Spleen (tissue), 11 donors: Measurements from ENCODE around the gene SLC24A3. TPM values are rescaled to one million over a fixed set of nuclear protein-coding genes. Genes with fewer than 3 reads are reported as not detected.

Experiments used
- DNase-seq: peaks from one replicate; pipeline ENCODE4 v3.0.0-alpha.2; 2020
- H3K27ac ChIP-seq, 8 donors: fragments of 200-600 bp; sonication (generic) in 7 of 8; 1 replicate in 4 of 8; 2 replicates in 4 of 8; pipeline versions ENCODE4 v1.5.0 to v1.8.0; 2016 to 2021; ENCODE audit warnings: inconsistent platforms in 4 of 8, mild to moderate bottlenecking in 4 of 8, moderate library complexity in 1 of 8
- H3K27me3 ChIP-seq, 7 donors: fragments of 200-600 bp; sonication (generic) in 6 of 7; replicated peaks in 1 of 7; 1 replicate in 4 of 7; 2 replicates in 3 of 7; pipeline versions ENCODE4 v1.5.0 to v1.8.0; 2016 to 2021; ENCODE audit warnings: inconsistent platforms in 3 of 7, mild to moderate bottlenecking in 1 of 7
- H3K36me3 ChIP-seq, 6 donors: fragments of 200-600 bp; sonication (generic) in 5 of 6; 1 replicate in 4 of 6; 2 replicates in 2 of 6; pipeline versions ENCODE4 v1.5.0 to v1.8.0; 2016 to 2021; ENCODE audit warnings: inconsistent platforms in 2 of 6
- H3K4me1 ChIP-seq, 6 donors: fragments of 200-600 bp; sonication (generic) in 5 of 6; 1 replicate in 3 of 6; 2 replicates in 3 of 6; pipeline versions ENCODE4 v1.5.0 to v1.8.0; 2016 to 2021; ENCODE audit warnings: inconsistent platforms in 3 of 6
- H3K4me3 ChIP-seq, 8 donors: fragments of 200-600 bp; sonication (generic) in 7 of 8; 1 replicate in 4 of 8; 2 replicates in 4 of 8; pipeline versions ENCODE4 v1.5.0 to v1.8.0; 2016 to 2021; ENCODE audit warnings: inconsistent platforms in 4 of 8, mild to moderate bottlenecking in 4 of 8, moderate library complexity in 2 of 8
- H3K9me3 ChIP-seq, 8 donors: fragments of 200-600 bp; sonication (generic) in 7 of 8; 1 replicate in 4 of 8; 2 replicates in 4 of 8; pipeline versions ENCODE4 v1.5.0 to v1.8.0; 2016 to 2021; ENCODE audit warnings: inconsistent platforms in 4 of 8
- POLR2A ChIP-seq, 3 donors: fragments of 450-650 bp; IDR thresholded peaks; one replicate each; pipeline ENCODE4 v1.5.1; 2017; ENCODE audit warnings: antibody characterized with exemption in 3 of 3, mild to moderate bottlenecking in 1 of 3
- POLR2AphosphoS5 ChIP-seq, 3 donors: sonication (generic); formaldehyde crosslinking; IDR thresholded peaks; one replicate each; pipeline ENCODE4 v1.5.1; 2017; ENCODE audit warnings: antibody characterized with exemption in 3 of 3
- WGBS, 5 donors: extraction: QIAGEN DNeasy Blood & Tissue Kit in 3 of 5; methylation state at CpG; one replicate each; pipeline versions ENCODE4 v1.1.5 to v1.1.7; 2013 to 2018; 5-methylcytosine and 5-hydroxymethylcytosine counted together
- intact Hi-C: fragments of 100-400 bp; cut with DNase I; formaldehyde crosslinking; loops from one replicate; pipeline ENCODE4 v1.15.0; 2023; ENCODE audit warnings: low total_unique reads
- polyA plus RNA-seq, 3 donors: library from polyadenylated mRNA; stranded (reverse); fragments of 200-250 nt; gene quantifications; one replicate each; pipeline ENCODE4 v1.2.1, GENCODE V29; 2013
- total RNA-seq, 7 donors: library from RNA; depleted of rRNA in 3 of 7; stranded (reverse); fragments of >200 nt in 3 of 7; fragmentation: NEBNext Ultra II Directional in 4 of 7; extraction: Animal tissue kit (Norgen Biotek cat#: 25700) in 4 of 7; gene quantifications; one replicate each; pipeline versions ENCODE4 v1.1.0 to v1.2.1, GENCODE V29; 2016 to 2021
- TF ChIP-seq, protein P1 (sequence below), 11 experiments: fragments of 200-600 bp in 7 of 11; fragments of 450-650 bp in 4 of 11; sonication (generic) in 4 of 11; IDR thresholded peaks in 8 of 11; conservative IDR thresholded peaks in 3 of 11; 1 replicate in 7 of 11; 2 replicates in 4 of 11; pipeline versions ENCODE4 v1.4.0 to v1.8.0; 2016 to 2021; ENCODE audit warnings: antibody characterized with exemption in 11 of 11, inconsistent platforms in 4 of 11, mild to moderate bottlenecking in 1 of 11
- donor health status: healthy with polysubstance abuse.
- donor health status: DM: no; HTN: no; CAD: no; lungs with moderate emphysema.
- donor health status: DM: no; HTN: no; CAD: no.
- donor health status: Bipolar disorder and iron deficiency.
- donor health status: healthy.
- donor health status: DM: no; HTN: no; CAD: no.
- donor health status: DM: yes; HTN: yes; CAD: no.

Gene SLC24A3
- total and polyA plus RNA-seq, 10 donors = 0.37 to 3.9 (median 2.6) TPM

DNA sequence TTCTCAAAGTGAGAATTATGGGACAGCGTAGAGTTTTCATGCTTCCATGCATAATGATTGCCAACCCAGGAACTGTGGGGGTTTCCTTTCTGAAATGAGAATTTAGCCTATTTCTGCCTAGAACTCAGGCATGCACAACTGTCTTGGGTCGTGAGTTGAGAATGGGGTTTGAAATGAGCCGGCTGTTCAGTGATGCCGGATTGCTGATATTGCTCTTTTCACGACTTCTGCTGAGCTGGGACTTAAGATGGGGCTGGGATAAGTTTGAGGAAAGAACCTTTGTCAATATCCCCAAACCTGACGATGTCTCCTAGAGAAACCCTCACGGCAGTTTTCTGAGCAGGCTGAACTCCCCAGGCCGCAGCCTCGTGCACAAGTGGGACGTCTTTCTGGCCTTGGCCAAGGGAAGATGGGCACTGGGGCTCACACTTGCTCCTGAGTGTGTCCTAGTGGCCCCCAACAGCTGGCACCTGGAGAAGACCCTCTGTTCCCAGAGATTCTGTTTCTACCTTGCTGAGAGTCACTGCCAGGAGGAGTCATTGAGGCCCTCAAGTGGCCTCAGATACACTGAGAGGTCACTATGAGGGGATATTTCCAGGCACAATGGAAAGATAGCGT, 511.5 kb downstream of the SLC24A3 start:
- Histone ChIP-seq H3K4me3 (no peak overlapping the region), H3K4me1 (peaks cover 0 to 20% (median 4%) of the 10 kb centered on the region in 6 donors), H3K36me3 (no peaks in the 10 kb centered on the region), H3K27ac (no peak overlapping the region), H3K27me3 (no peaks in the 10 kb centered on the region), H3K9me3 (no peaks in the 10 kb centered on the region)
- TF ChIP-seq POLR2A (IDR thresholded peaks at IDR 0.05) (no peak), POLR2AphosphoS5 (IDR thresholded peaks at IDR 0.05) (no peak)
- TF ChIP-seq, protein P1, sequence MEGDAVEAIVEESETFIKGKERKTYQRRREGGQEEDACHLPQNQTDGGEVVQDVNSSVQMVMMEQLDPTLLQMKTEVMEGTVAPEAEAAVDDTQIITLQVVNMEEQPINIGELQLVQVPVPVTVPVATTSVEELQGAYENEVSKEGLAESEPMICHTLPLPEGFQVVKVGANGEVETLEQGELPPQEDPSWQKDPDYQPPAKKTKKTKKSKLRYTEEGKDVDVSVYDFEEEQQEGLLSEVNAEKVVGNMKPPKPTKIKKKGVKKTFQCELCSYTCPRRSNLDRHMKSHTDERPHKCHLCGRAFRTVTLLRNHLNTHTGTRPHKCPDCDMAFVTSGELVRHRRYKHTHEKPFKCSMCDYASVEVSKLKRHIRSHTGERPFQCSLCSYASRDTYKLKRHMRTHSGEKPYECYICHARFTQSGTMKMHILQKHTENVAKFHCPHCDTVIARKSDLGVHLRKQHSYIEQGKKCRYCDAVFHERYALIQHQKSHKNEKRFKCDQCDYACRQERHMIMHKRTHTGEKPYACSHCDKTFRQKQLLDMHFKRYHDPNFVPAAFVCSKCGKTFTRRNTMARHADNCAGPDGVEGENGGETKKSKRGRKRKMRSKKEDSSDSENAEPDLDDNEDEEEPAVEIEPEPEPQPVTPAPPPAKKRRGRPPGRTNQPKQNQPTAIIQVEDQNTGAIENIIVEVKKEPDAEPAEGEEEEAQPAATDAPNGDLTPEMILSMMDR (IDR thresholded peaks at IDR 0.05 in 8 of 11, conservative IDR thresholded peaks at IDR 0.05 in 3 of 11) = no peak
- intact Hi-C loops = no loop called here
- DNase-seq = no peak
- WGBS, 5 donors = 68 to 88% (median 86%) methylated on average over 6 to 11 of the region's 11 CpGs

DNA sequence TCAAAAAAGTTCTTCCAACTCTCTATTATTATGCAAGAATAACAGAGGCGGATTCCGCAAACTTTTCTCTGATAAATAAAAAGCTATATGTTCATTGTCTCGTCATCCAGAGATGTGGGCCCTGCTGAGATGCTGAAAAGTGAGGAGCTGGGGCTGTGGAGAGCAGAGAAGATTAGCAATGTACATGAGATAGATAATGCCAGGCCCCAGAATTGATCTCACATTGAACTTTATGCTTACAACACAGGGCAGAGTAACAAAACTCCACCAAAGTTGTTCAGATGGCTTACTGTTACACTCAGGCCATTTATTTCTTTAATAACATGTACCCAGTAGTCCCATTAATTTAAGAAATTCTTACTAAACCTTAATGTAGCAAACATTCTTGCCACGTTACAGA, 512.9 kb downstream of the SLC24A3 start:
- H3K4me3 ChIP-seq = no peak overlapping the region
- peaks cover 0 to 20% (median 4%) of the 10 kb centered on the region in 6 donors for H3K4me1 ChIP-seq
- no peak for DNase-seq
- no peaks in the 10 kb centered on the region for H3K27me3 ChIP-seq
- intact Hi-C loops = no loop called here
- H3K9me3 ChIP-seq = no peaks in the 10 kb centered on the region
- H3K27ac ChIP-seq = no peak overlapping the region
- no peaks in the 10 kb centered on the region for H3K36me3 ChIP-seq
- TF ChIP-seq, protein P1 (IDR thresholded peaks at IDR 0.05 in 8 of 11, conservative IDR thresholded peaks at IDR 0.05 in 3 of 11) = no peak
- 89 to 98% (median 93%) methylated on average over 4 of the region's 4 CpGs for WGBS, 5 donors

DNA sequence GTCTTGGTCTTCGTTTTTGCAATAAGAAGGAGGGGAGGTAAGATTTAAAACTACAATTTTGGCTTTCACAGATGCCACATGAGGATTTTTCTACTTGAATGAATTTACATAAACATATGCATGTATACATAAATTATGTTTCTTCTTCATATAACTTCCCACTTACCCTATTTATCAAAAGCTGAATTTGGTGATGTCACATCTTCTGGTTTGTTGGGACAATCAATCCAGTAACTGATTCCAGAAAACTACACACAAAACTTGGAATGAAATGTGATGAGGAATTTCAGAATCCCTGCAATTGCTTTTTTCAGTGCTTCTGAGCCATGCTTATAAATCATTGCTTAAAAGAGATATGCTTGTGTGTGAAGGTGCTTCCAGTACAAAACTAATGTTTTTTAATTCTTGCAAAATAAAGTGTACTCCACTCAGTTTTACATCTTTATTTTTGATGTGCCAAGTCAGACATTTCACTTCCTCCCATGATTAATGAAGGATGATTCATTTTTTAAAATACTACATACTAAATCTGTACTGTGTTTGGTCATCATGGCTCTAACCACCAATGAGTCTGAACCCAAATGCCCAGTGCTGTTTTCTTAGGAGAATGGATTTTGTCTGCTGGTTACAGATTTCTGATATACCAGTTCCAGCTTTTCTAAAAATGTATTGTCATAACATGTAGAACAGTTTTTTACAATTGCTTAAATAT, 513.5 kb downstream of the SLC24A3 start:
- Histone ChIP-seq H3K27me3 (no peaks in the 10 kb centered on the region), H3K4me1 (peaks cover 0 to 20% (median 4%) of the 10 kb centered on the region in 6 donors), H3K27ac (no peak overlapping the region), H3K9me3 (no peaks in the 10 kb centered on the region), H3K36me3 (no peaks in the 10 kb centered on the region), H3K4me3 (no peak overlapping the region)
- DNase-seq = no peak
- intact Hi-C loops = no loop called here
- TF ChIP-seq POLR2A (IDR thresholded peaks at IDR 0.05) = no peak
- TF ChIP-seq, protein P1 (IDR thresholded peaks at IDR 0.05 in 8 of 11, conservative IDR thresholded peaks at IDR 0.05 in 3 of 11) = no peak
- 74 to 92% (median 80%) methylated on average over 1 of the region's 1 CpG for WGBS, 5 donors

DNA sequence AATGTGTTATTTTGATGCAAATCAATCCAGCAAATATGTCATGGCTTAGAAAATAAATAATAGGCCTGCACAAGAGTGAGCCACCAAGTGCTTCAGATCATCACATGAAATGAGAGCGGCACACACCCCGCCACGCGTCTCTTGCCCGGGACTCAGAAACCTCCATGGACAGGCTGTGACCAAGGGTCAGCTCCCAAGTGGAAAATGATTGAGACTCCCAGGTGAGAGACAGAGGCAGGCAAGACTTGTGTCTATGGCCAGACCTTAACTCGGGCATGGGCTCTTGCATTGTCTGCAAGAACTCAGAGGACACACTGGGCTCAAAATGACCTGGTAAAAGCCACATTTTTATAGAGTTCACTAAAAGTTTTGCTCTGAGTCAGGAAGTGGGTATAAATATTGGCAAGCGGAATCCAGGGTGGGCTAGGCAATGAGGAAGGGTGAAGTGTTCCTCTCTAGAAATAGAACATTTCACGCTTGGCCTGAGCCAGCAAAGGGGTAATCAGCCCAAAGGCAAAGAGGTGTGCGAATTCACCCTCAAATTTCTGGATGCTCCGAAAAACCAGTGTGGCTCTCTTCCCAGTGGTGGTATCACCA, 514.9 kb downstream of the SLC24A3 start:
- Histone ChIP-seq H3K27me3 (no peaks in the 10 kb centered on the region), H3K4me3 (no peak overlapping the region), H3K9me3 (no peaks in the 10 kb centered on the region), H3K27ac (no peak overlapping the region), H3K4me1 (peaks cover 0 to 20% (median 4%) of the 10 kb centered on the region in 6 donors), H3K36me3 (no peaks in the 10 kb centered on the region)
- WGBS, 5 donors = 77 to 84% (median 81%) methylated on average over 10 of the region's 10 CpGs
- intact Hi-C loops = no loop called here
- TF ChIP-seq, protein P1 (IDR thresholded peaks at IDR 0.05 in 8 of 11, conservative IDR thresholded peaks at IDR 0.05 in 3 of 11) = no peak
- TF ChIP-seq POLR2AphosphoS5 (IDR thresholded peaks at IDR 0.05) (no peak), POLR2A (IDR thresholded peaks at IDR 0.05) (no peak)
- no peak for DNase-seq
